Measurements from ENCODE around the gene KIF1B. TPM values are rescaled to one million over a fixed set of nuclear protein-coding genes. Genes with fewer than 3 reads are reported as not detected.

Gene KIF1B
- total and polyA plus RNA-seq, 7 donors: 4.8 to 78.4 (median 46.4) TPM

DNA sequence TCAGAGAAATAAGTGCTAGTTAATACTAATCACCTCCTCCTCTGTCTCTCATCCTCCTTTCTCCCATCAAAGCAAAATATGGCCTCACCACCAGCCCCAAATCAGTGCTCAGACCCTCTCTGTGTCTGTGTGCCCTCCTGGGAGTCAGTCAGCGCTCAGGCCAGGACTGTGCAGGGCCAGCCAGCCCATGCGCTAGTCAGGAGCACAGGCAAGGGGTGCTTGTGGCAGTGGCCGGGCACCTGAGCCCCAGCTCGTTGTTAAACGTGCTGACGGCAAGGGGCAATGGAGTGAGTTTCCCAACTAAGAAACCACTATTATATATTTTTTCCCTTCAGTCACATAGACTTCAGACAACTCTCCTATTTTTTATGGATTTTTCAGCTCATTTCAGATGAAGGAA, 169.3 kb downstream of the KIF1B start:
- Histone ChIP-seq H3K9me3 (no peaks in the 10 kb centered on the region), H3K36me3 (peaks cover 7 to 39% (median 18%) of the 10 kb centered on the region in 4 donors), H3K27ac (no peak overlapping the region), H3K4me3 (no peak overlapping the region), H3K4me1 (peaks cover 0 to 10% (median 3%) of the 10 kb centered on the region in 4 donors), H3K27me3 (no peaks in the 10 kb centered on the region)
- DNase-seq: no peak
- TF ChIP-seq POLR2AphosphoS5 (IDR thresholded peaks at IDR 0.05) (no peak), POLR2A (IDR thresholded peaks at IDR 0.05) (no peak), EP300 (IDR thresholded peaks at IDR 0.05) (no peak)
- TF ChIP-seq, protein P1, sequence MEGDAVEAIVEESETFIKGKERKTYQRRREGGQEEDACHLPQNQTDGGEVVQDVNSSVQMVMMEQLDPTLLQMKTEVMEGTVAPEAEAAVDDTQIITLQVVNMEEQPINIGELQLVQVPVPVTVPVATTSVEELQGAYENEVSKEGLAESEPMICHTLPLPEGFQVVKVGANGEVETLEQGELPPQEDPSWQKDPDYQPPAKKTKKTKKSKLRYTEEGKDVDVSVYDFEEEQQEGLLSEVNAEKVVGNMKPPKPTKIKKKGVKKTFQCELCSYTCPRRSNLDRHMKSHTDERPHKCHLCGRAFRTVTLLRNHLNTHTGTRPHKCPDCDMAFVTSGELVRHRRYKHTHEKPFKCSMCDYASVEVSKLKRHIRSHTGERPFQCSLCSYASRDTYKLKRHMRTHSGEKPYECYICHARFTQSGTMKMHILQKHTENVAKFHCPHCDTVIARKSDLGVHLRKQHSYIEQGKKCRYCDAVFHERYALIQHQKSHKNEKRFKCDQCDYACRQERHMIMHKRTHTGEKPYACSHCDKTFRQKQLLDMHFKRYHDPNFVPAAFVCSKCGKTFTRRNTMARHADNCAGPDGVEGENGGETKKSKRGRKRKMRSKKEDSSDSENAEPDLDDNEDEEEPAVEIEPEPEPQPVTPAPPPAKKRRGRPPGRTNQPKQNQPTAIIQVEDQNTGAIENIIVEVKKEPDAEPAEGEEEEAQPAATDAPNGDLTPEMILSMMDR (IDR thresholded peaks at IDR 0.05): no peak
- 96% methylated on average over 6 of the region's 6 CpGs for WGBS, 2 donors
- intact Hi-C loops (cut with DNase I): no loop called here

DNA sequence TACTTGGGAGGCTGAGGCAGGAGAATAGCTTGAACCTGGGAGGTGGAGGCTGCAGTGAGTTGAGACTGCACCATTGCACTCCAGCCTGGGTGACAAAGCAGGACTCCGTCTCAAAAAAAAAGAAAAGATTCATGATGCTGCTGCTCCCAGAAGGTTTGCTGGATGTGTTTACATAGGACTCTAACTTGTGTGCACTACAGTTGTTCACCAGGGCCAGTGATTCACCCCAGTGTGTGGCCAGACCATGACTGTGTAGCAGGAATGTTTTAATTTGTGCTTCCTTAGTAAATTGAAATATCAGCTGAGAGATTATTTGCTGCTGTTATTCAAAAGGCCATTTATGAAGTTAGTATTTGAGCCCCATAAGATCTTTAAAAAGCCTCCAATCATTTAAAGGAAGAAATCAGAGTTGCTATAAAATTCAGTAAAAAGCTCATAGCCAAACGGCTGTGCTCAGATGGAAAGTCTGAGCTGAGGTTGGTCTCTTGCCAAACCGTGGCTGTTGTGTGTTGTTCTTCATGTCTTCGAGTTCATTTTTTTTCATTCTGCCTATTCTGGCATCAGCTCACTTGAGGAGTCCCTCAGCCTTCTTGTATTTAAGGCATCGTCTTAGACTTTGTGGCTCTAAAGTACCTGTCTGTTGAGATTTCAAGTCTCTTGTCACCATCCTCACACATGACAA, 170.4 kb downstream of the KIF1B start:
- peaks cover 7 to 29% (median 11%) of the 10 kb centered on the region in 4 donors for H3K36me3 ChIP-seq
- peak overlapping the region in 1 of 4 donors; percentile 31 for H3K27ac ChIP-seq
- DNase-seq: peak; percentile 68
- no peak overlapping the region for H3K4me3 ChIP-seq
- TF ChIP-seq, protein P1 (IDR thresholded peaks at IDR 0.05): no peak
- no peak for TF ChIP-seq POLR2AphosphoS5 (IDR thresholded peaks at IDR 0.05)
- H3K27me3 ChIP-seq: no peaks in the 10 kb centered on the region
- peaks cover 0 to 10% (median 3%) of the 10 kb centered on the region in 4 donors for H3K4me1 ChIP-seq
- H3K9me3 ChIP-seq: no peaks in the 10 kb centered on the region
- intact Hi-C loops (cut with DNase I): no loop called here
- WGBS, 2 donors: 73 to 81% methylated on average over 5 of the region's 5 CpGs

DNA sequence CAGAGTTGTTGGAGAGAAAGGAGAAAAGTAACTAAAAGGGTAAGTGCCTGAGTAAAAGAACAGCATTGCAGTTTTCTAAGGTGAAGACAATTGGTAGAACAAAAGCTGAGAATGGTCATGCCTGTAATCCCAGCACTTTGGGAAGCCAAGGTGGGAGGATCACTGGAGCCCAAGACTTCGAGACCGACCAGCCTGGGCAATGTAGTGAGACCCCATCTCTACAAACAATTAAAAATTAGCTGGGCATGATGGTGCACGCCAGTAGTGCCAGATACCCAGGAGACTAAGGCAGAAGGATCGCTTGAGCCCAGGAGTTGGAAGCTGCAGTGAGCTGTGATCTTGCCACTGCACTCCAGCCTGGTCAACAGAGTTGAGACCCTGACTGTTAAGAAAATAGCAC, 173.3 kb downstream of the KIF1B start:
- DNase-seq: no peak
- WGBS, 2 donors: 83 to 97% methylated on average over 4 of the region's 4 CpGs
- Histone ChIP-seq H3K9me3 (no peaks in the 10 kb centered on the region), H3K27me3 (no peaks in the 10 kb centered on the region), H3K4me1 (peaks cover 0 to 20% (median 15%) of the 10 kb centered on the region in 4 donors), H3K4me3 (no peak overlapping the region), H3K27ac (no peak overlapping the region), H3K36me3 (peaks cover 0 to 8% (median 7%) of the 10 kb centered on the region in 4 donors)
- no peak for TF ChIP-seq POLR2A (IDR thresholded peaks at IDR 0.05)
- TF ChIP-seq POLR2AphosphoS5 (IDR thresholded peaks at IDR 0.05): no peak
- TF ChIP-seq, protein P1 (IDR thresholded peaks at IDR 0.05): no peak
- TF ChIP-seq EP300 (IDR thresholded peaks at IDR 0.05): no peak
- intact Hi-C loops (cut with DNase I): no loop called here

DNA sequence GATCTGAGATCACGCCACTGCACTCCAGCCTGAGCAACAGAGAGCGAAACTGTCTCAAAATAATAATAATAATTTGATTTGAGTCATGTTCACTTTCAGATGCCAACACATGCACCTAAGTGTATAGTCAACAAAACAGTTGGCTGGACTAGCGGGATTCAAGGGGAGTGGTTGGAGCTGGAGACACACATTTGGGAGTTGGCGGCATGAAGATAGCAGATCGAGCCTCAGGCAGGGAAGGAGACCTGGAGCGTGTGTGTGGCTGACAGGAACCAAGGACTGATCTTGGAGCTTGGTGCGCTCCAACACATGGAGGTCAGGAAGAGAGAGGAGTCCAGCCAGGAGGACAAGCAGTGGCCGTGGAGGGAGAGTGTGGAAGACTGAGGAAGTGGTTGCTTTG, 173.8 kb downstream of the KIF1B start:
- Histone ChIP-seq H3K27me3 (no peaks in the 10 kb centered on the region), H3K27ac (no peak overlapping the region), H3K9me3 (no peaks in the 10 kb centered on the region), H3K4me3 (no peak overlapping the region), H3K36me3 (peaks cover 0 to 3% (median 1%) of the 10 kb centered on the region in 4 donors), H3K4me1 (peaks cover 0 to 22% (median 16%) of the 10 kb centered on the region in 4 donors)
- 94% methylated on average over 8 of the region's 8 CpGs for whole genome bisulfite sequencing, 2 donors
- intact Hi-C loops (cut with DNase I): no loop called here
- DNase-seq: no peak
- no peak for TF ChIP-seq POLR2A (IDR thresholded peaks at IDR 0.05)
- TF ChIP-seq POLR2AphosphoS5 (IDR thresholded peaks at IDR 0.05): no peak
- TF ChIP-seq EP300 (IDR thresholded peaks at IDR 0.05): no peak
- TF ChIP-seq, protein P1 (IDR thresholded peaks at IDR 0.05): no peak

Measured in sigmoid colon (tissue), 7 donors.